HepG2 (cell line): Measurements from ENCODE around the gene CNTN2. TPM values are rescaled to one million over a fixed set of nuclear protein-coding genes. Genes with fewer than 3 reads are reported as not detected.

Experiments used
- EED ChIP-seq: sonication (generic); formaldehyde crosslinking; IDR thresholded peaks from 2 replicates; pipeline ENCODE4 v1.5.0; 2020; ENCODE audit warnings: mild to moderate bottlenecking, missing genetic modification reagents
- GRHL1 ChIP-seq: sonication (generic); formaldehyde crosslinking; conservative IDR thresholded peaks from 2 replicates; pipeline ENCODE4 v1.8.0; 2022; ENCODE audit warnings: missing genetic modification reagents
- HOMEZ ChIP-seq: IDR thresholded peaks from 2 replicates; pipeline ENCODE4 v1.6.1; 2016; ENCODE audit warnings: low read depth
- LBX2 ChIP-seq: sonication (generic); formaldehyde crosslinking; IDR thresholded peaks from 2 replicates; pipeline ENCODE4 v1.5.0; 2020; ENCODE audit warnings: missing genetic modification reagents, mild to moderate bottlenecking, borderline replicate concordance
- PREB ChIP-seq: sonication (generic); formaldehyde crosslinking; IDR thresholded peaks from 2 replicates; pipeline ENCODE4 v1.4.0; 2020; ENCODE audit warnings: missing genetic modification reagents
- TBX3 ChIP-seq: fragments of 450-650 bp; IDR thresholded peaks from 2 replicates; pipeline ENCODE4 v1.6.1; 2017; ENCODE audit warnings: antibody characterized with exemption, mild to moderate bottlenecking, inconsistent platforms, borderline replicate concordance
- ZBTB1 ChIP-seq: sonication (generic); formaldehyde crosslinking; IDR thresholded peaks from 2 replicates; pipeline ENCODE4 v1.4.0; 2020; ENCODE audit warnings: missing genetic modification reagents, borderline replicate concordance
- ZBTB7B ChIP-seq: sonication (generic); formaldehyde crosslinking; IDR thresholded peaks from 2 replicates; pipeline ENCODE4 v1.4.0; 2020; ENCODE audit warnings: missing genetic modification reagents
- ZC3H4 ChIP-seq: sonication (generic); formaldehyde crosslinking; IDR thresholded peaks from 2 replicates; pipeline ENCODE4 v1.4.0; 2020; ENCODE audit warnings: missing genetic modification reagents, borderline replicate concordance
- ZFP91 ChIP-seq: sonication (generic); formaldehyde crosslinking; IDR thresholded peaks from 2 replicates; pipeline ENCODE4 v1.9.0; 2022; ENCODE audit warnings: missing genetic modification reagents, mild to moderate bottlenecking, borderline replicate concordance
- ZNF205 ChIP-seq: IDR thresholded peaks from 2 replicates; pipeline ENCODE4 v1.6.1; 2018; ENCODE audit warnings: missing biosample characterization, missing genetic modification reagents
- ZNF230 ChIP-seq: sonication (generic); formaldehyde crosslinking; IDR thresholded peaks from 2 replicates; pipeline ENCODE4 v1.4.0; 2020; ENCODE audit warnings: mild to moderate bottlenecking, missing genetic modification reagents
- ZNF724P ChIP-seq: sonication (generic); formaldehyde crosslinking; IDR thresholded peaks from 2 replicates; pipeline ENCODE4 v1.8.0; 2022; ENCODE audit warnings: missing genetic modification reagents, borderline replicate concordance
- ZNF792 ChIP-seq: IDR thresholded peaks from 2 replicates; pipeline ENCODE4 v1.6.1; 2016
- ZNF83 ChIP-seq: sonication (generic); formaldehyde crosslinking; IDR thresholded peaks from 2 replicates; pipeline ENCODE4 v1.4.0; 2020; ENCODE audit warnings: missing genetic modification reagents, mild to moderate bottlenecking, borderline replicate concordance
- ZNF879 ChIP-seq: sonication (generic); formaldehyde crosslinking; IDR thresholded peaks from 2 replicates; pipeline ENCODE4 v1.8.1; 2023; ENCODE audit warnings: missing genetic modification reagents
- polyA plus RNA-seq, 8 experiments: library from polyadenylated mRNA; depleted of rRNA in 3 of 8; stranded (reverse) in 7 of 8; unstranded in 1 of 8; fragments of >200 nt; fragmentation: Illumina TruSeq in 4 of 8; extraction: Trizol in 4 of 8; gene quantifications; 2 replicates each; pipeline versions ENCODE4 v1.2.1 to v1.2.3, GENCODE V29; 2011 to 2016; ENCODE audit warnings: low read depth in 4 of 8, missing spikeins in 1 of 8, mixed read lengths in 1 of 8; ENCODE audit not compliant: insufficient read depth in 1 of 8
- total RNA-seq, 5 experiments: library from RNA; depleted of rRNA; stranded (reverse); fragments of >200 nt; fragmentation: Illumina TruSeq; extraction: Trizol; gene quantifications; 2 replicates each; pipeline ENCODE4 v1.2.3, GENCODE V29; 2016; ENCODE audit warnings: low read depth in 1 of 5
- TF ChIP-seq, protein P1 (sequence below): sonication (generic); formaldehyde crosslinking; IDR thresholded peaks from 2 replicates; pipeline ENCODE4 v1.4.0; 2020; ENCODE audit warnings: missing genetic modification reagents, borderline replicate concordance
- TF ChIP-seq, protein P2 (sequence below): IDR thresholded peaks from 2 replicates; pipeline ENCODE4 v1.6.1; 2016; ENCODE audit warnings: control low read depth

Gene CNTN2
- total and polyA plus RNA-seq, 2 of the 13 experiments (the other 11 are each of a cell fraction or from before 2014, with no cell fraction given) = not detected

- TF ChIP-seq, protein P1, sequence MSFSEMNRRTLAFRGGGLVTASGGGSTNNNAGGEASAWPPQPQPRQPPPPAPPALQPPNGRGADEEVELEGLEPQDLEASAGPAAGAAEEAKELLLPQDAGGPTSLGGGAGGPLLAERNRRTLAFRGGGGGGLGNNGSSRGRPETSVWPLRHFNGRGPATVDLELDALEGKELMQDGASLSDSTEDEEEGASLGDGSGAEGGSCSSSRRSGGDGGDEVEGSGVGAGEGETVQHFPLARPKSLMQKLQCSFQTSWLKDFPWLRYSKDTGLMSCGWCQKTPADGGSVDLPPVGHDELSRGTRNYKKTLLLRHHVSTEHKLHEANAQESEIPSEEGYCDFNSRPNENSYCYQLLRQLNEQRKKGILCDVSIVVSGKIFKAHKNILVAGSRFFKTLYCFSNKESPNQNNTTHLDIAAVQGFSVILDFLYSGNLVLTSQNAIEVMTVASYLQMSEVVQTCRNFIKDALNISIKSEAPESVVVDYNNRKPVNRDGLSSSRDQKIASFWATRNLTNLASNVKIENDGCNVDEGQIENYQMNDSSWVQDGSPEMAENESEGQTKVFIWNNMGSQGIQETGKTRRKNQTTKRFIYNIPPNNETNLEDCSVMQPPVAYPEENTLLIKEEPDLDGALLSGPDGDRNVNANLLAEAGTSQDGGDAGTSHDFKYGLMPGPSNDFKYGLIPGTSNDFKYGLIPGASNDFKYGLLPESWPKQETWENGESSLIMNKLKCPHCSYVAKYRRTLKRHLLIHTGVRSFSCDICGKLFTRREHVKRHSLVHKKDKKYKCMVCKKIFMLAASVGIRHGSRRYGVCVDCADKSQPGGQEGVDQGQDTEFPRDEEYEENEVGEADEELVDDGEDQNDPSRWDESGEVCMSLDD = no peak
- no peak for TF ChIP-seq ZNF879
- TF ChIP-seq ZNF792 = peak; percentile 95
- no peak for TF ChIP-seq LBX2 (CRISPR knock-in tag)
- no peak for TF ChIP-seq PREB (CRISPR knock-in tag)
- TF ChIP-seq ZNF83 = 0 out of 2 replicates have a peak, but pooled peaks have one; percentile 42
- peak; percentile 71 for TF ChIP-seq EED (CRISPR knock-in tag)
- TF ChIP-seq GRHL1 = no peak
- TF ChIP-seq TBX3 = peak; percentile 35; the same call in 1 of the 2 replicates
- TF ChIP-seq ZNF724P (CRISPR knock-in tag) = no peak
- peak; percentile 85; the same call in 1 of the 2 replicates for TF ChIP-seq ZBTB7B
- TF ChIP-seq HOMEZ (CRISPR knock-in tag) = no peak
- TF ChIP-seq ZC3H4 (CRISPR knock-in tag) = no peak; the same call in 1 of the 2 replicates
- TF ChIP-seq ZNF230 (CRISPR knock-in tag) = peak; percentile 70; the same call in 1 of the 2 replicates
- peak; percentile 71; the same call in 1 of the 2 replicates for TF ChIP-seq ZBTB1 (CRISPR knock-in tag)
- TF ChIP-seq ZFP91 (CRISPR knock-in tag) = peak; percentile 79
- peak; percentile 95 for TF ChIP-seq ZNF205 (CRISPR knock-in tag)
- TF ChIP-seq, protein P2, sequence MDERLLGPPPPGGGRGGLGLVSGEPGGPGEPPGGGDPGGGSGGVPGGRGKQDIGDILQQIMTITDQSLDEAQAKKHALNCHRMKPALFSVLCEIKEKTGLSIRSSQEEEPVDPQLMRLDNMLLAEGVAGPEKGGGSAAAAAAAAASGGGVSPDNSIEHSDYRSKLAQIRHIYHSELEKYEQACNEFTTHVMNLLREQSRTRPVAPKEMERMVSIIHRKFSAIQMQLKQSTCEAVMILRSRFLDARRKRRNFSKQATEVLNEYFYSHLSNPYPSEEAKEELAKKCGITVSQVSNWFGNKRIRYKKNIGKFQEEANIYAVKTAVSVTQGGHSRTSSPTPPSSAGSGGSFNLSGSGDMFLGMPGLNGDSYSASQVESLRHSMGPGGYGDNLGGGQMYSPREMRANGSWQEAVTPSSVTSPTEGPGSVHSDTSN (CRISPR knock-in tag) = no peak
These were observed 78.9 kb downstream of the CNTN2 start, which contains the start of gene RBBP5 (continued) for GRCh38 chr1:205121660-205122488.
